Panc1 (cell line): ENCODE measurements around the gene INPP5A. TPM values are rescaled to one million over a fixed set of nuclear protein-coding genes. Genes with fewer than 3 reads are reported as not detected.

Experiments
- ATAC-seq: fragments of 200-7000 bp; cut with Tn5 transposase; 2 replicates; pipeline ENCODE4 v1.9.1; 2020; ENCODE audit warnings: mild to moderate bottlenecking, moderate library complexity
- BruUV-seq: library from RNA; stranded (reverse); fragments of 400-500 nt; replicated peaks from 2 replicates; lab custom pipeline; 2021; lab: Mats Ljungman, UMichigan
- CTCF ChIA-PET: fragments of 300-600 bp; sonication (Branson Sonifier 250); formaldehyde crosslinking; loops from one replicate; lab custom pipeline; 2022; ENCODE audit warnings: antibody characterized with exemption; lab: Charles Lee
- POLR2A ChIA-PET: fragments of 300-600 bp; sonication (Branson Sonifier 250); formaldehyde crosslinking; loops from one replicate; lab custom pipeline; 2022; ENCODE audit warnings: antibody characterized with exemption; lab: Charles Lee
- DNase-seq: peaks from one replicate; pipeline ENCODE4 v3.0.0-alpha.2; 2010; ENCODE audit warnings: low read depth, low spot score
- H3K27ac ChIP-seq: 2 replicates; pipeline ENCODE4 v1.5.1; 2011; ENCODE audit warnings: mild to moderate bottlenecking, low read length, inconsistent platforms
- H3K27me3 ChIP-seq: fragments of 200-500 bp; sonication (Bioruptor generic); 2 replicates; pipeline ENCODE4 v1.6.0; 2014; ENCODE audit warnings: low read length, inconsistent platforms; ENCODE audit not compliant: control insufficient read depth, insufficient read depth
- H3K36me3 ChIP-seq: fragments of 200-500 bp; sonication (Bioruptor generic); 2 replicates; pipeline ENCODE4 v1.5.1; 2014; ENCODE audit warnings: inconsistent platforms, mild to moderate bottlenecking, low read length, moderate library complexity; ENCODE audit not compliant: control insufficient read depth, insufficient read depth
- H3K4me1 ChIP-seq: 2 replicates; pipeline ENCODE4 v1.5.1; 2011; ENCODE audit warnings: inconsistent platforms, mild to moderate bottlenecking, low read length, moderate library complexity; ENCODE audit not compliant: control insufficient read depth, insufficient read depth
- H3K4me3 ChIP-seq, 2 experiments: 2 replicates each; pipeline ENCODE4 v1.5.1; 2011 to 2012; ENCODE audit warnings: low read depth in 2 of 2, low read length in 2 of 2, mild to moderate bottlenecking in 2 of 2, inconsistent platforms in 1 of 2, moderate library complexity in 1 of 2
- H3K9me3 ChIP-seq: fragments of 200-500 bp; sonication (Bioruptor generic); 2 replicates; pipeline ENCODE4 v1.5.1; 2014; ENCODE audit warnings: low read depth, mild to moderate bottlenecking, inconsistent platforms, low read length, moderate library complexity; ENCODE audit not compliant: control insufficient read depth, insufficient read depth
- CTCF ChIP-seq: fragments of 450-650 bp; IDR thresholded peaks from 2 replicates; pipeline ENCODE4 v1.5.1; 2017; ENCODE audit warnings: mild to moderate bottlenecking
- POLR2AphosphoS5 ChIP-seq: IDR thresholded peaks from 2 replicates; pipeline ENCODE4 v1.6.1; 2012; ENCODE audit warnings: mild to moderate bottlenecking, low read depth, low read length, moderate library complexity
- REST ChIP-seq, 2 experiments: IDR thresholded peaks; 2 replicates each; pipeline ENCODE4 v1.6.1; 2011 to 2012; ENCODE audit warnings: low read depth in 2 of 2, control low read depth in 1 of 2, low read length in 1 of 2, mild to moderate bottlenecking in 1 of 2, moderate library complexity in 1 of 2; ENCODE audit not compliant: insufficient read depth in 1 of 2
- SIN3A ChIP-seq: IDR thresholded peaks from 2 replicates; pipeline ENCODE4 v1.6.1; 2012; ENCODE audit warnings: low read depth, mild to moderate bottlenecking, low read length, moderate library complexity, borderline replicate concordance; ENCODE audit not compliant: insufficient read depth
- TCF7L2 ChIP-seq: IDR thresholded peaks from 2 replicates; pipeline ENCODE4 v1.6.1; 2011; ENCODE audit warnings: mild to moderate bottlenecking, low read depth, low read length, inconsistent platforms
- in situ Hi-C: cut with HindIII; loops from 2 replicates; pipeline ENCODE4 v1.10.0; 2016; ENCODE audit warnings: low sequenced_read_pairs, low pct_unique_long_range_greater_than_20kb
- intact Hi-C: fragments of 100-400 bp; cut with micrococcal nuclease; formaldehyde crosslinking; loops from one replicate; pipeline ENCODE4 v1.10.0; 2022; ENCODE audit not compliant: unreplicated experiment
- total RNA-seq: library from RNA; stranded (reverse); gene quantifications from one replicate; pipeline ENCODE4 v1.2.1, GENCODE V29; 2021; ENCODE audit not compliant: unreplicated experiment

INPP5A gene
- total RNA-seq, 1 experiment from 2014 or later, result 60.0 TPM

GRCh38 chr10:132677096-132677472, 139.5 kb downstream of the INPP5A start:
- in situ Hi-C loops (no loop called here), intact Hi-C loops (no loop called here)
- no peak overlapping the region for H3K4me3 ChIP-seq
- H3K9me3 ChIP-seq, result peaks cover under 1% of the 10 kb centered on the region; the same call in 1 of the 2 replicates
- no peak overlapping the region for H3K27ac ChIP-seq
- ATAC-seq (no peak), DNase-seq (no peak)
- CTCF ChIA-PET, result interaction anchor here (0.7 kb wide), 1 partner anchor 93 kb away, joined by 6 read pairs; no protein-coding TSS in a partner anchor
- H3K4me1 ChIP-seq, result peaks cover 4% of the 10 kb centered on the region; the same call in 1 of the 2 replicates
- POLR2A ChIA-PET, result no interaction called here
- no peaks in the 10 kb centered on the region for H3K27me3 ChIP-seq
- no TSS peak for BruUV-seq
- TF ChIP-seq POLR2AphosphoS5, result no peak
- no peak for TF ChIP-seq SIN3A
- no peak for TF ChIP-seq TCF7L2
- TF ChIP-seq CTCF, result no peak
- no peak for TF ChIP-seq REST (IDR thresholded peaks at IDR 0.05; ENCODE audit: insufficient read depth in 1 of 2, low read depth in 2 of 2, low read length in 1 of 2)
- no peaks in the 10 kb centered on the region for H3K36me3 ChIP-seq

- Histone ChIP-seq H3K4me1 (peaks cover 4% of the 10 kb centered on the region; the same call in 1 of the 2 replicates), H3K27ac (no peak overlapping the region), H3K9me3 (no peaks in the 10 kb centered on the region), H3K4me3 (no peak overlapping the region), H3K36me3 (no peaks in the 10 kb centered on the region), H3K27me3 (no peaks in the 10 kb centered on the region)
- CTCF ChIA-PET, result no interaction called here
- no peak for ATAC-seq
- no peak for DNase-seq
- no peak for TF ChIP-seq POLR2AphosphoS5
- no peak for TF ChIP-seq TCF7L2
- no peak for TF ChIP-seq CTCF
- TF ChIP-seq REST (IDR thresholded peaks at IDR 0.05; ENCODE audit: insufficient read depth in 1 of 2, low read depth in 2 of 2, low read length in 1 of 2), result no peak
- TF ChIP-seq SIN3A, result no peak
- POLR2A ChIA-PET, result no interaction called here
- intact Hi-C loops, result no loop called here
- in situ Hi-C loops, result no loop called here
- BruUV-seq, result no TSS peak
These were observed 140.1 kb downstream of the INPP5A start for GRCh38 chr10:132677473-132678227.
